BJ (cell line): ENCODE results near the gene CANT1. TPM values are rescaled to one million over a fixed set of nuclear protein-coding genes. Genes with fewer than 3 reads are reported as not detected.

Experiments
- CTCF ChIA-PET: fragments of 350-600 bp; formaldehyde crosslinking; extraction: SDS; loops from one replicate; lab custom pipeline; 2021; ENCODE audit warnings: antibody characterized with exemption, inconsistent platforms; lab: Yijun Ruan, JAX
- POLR2A ChIA-PET: fragments of 300-600 bp; sonication (Branson Sonifier 250); formaldehyde crosslinking; extraction: SDS; loops from one replicate; lab custom pipeline; 2021; ENCODE audit warnings: antibody characterized with exemption; lab: Charles Lee
- DNase-seq: peaks from one replicate; pipeline ENCODE4 v3.0.0-alpha.2; 2011; ENCODE audit warnings: low read depth
- H3K27me3 ChIP-seq: 2 replicates; pipeline ENCODE4 v1.6.0; 2011; ENCODE audit warnings: low read length; ENCODE audit not compliant: control insufficient read depth, insufficient read depth
- H3K36me3 ChIP-seq: 2 replicates; pipeline ENCODE4 v1.5.1; 2011; ENCODE audit warnings: low read length; ENCODE audit not compliant: control insufficient read depth, insufficient read depth
- H3K4me3 ChIP-seq: 2 replicates; pipeline ENCODE4 v1.5.1; 2011; ENCODE audit warnings: low read depth, mild to moderate bottlenecking, control low read depth, low read length
- CTCF ChIP-seq: IDR thresholded peaks from 2 replicates; pipeline ENCODE4 v1.5.1; 2011; ENCODE audit warnings: low read depth, mild to moderate bottlenecking, control low read depth, inconsistent platforms, low read length, moderate library complexity; ENCODE audit not compliant: insufficient read depth
- polyA plus RNA-seq: library from polyadenylated mRNA; depleted of rRNA; stranded (reverse); fragments of >200 nt; gene quantifications from 2 replicates; pipeline ENCODE4 v1.2.3, GENCODE V29; 2011

Gene CANT1
- polyA plus RNA-seq, 1 experiment: 83.5 TPM

GRCh38 chr17:79048826-79049755 is 39.5 kb upstream of the CANT1 start:
- Histone ChIP-seq H3K36me3 (peaks cover 2% of the 10 kb centered on the region; the same call in 1 of the 2 replicates), H3K4me3 (no peak overlapping the region), H3K27me3 (no peaks in the 10 kb centered on the region; the same call in 1 of the 2 replicates)
- CTCF ChIA-PET: interaction anchor here (1.2 to 4.3 kb wide), 7 partner anchors 8 to 343 kb away, joined by 3 to 23 read pairs (median 4); no protein-coding TSS in a partner anchor
- no peak for DNase-seq
- no peak for TF ChIP-seq CTCF
- POLR2A ChIA-PET: interaction anchor here (0.6 kb wide), 1 partner anchor 40 kb away, joined by 4 read pairs; the partner anchor contains the start of gene CANT1

GRCh38 chr17:79047923-79048825 is 38.6 kb upstream of the CANT1 start:
- CTCF ChIA-PET: interaction anchor here (1.0 to 4.3 kb wide), 7 partner anchors 17 to 344 kb away, joined by 3 to 23 read pairs (median 4); no protein-coding TSS in a partner anchor
- POLR2A ChIA-PET: no interaction called here
- TF ChIP-seq CTCF: no peak

GRCh38 chr17:79047291-79047920 is 37.8 kb upstream of the CANT1 start:
- DNase-seq: no peak
- no peak for TF ChIP-seq CTCF
- ChIA-PET CTCF (interaction anchor here (0.7 to 3.2 kb wide), 6 partner anchors 27 to 345 kb away, joined by 3 to 23 read pairs (median 4); partner anchors contain the start of gene ENGASE), POLR2A (no interaction called here)
- H3K4me3 ChIP-seq: no peak overlapping the region
- H3K27me3 ChIP-seq: no peaks in the 10 kb centered on the region; the same call in 1 of the 2 replicates
- peaks cover 2% of the 10 kb centered on the region; the same call in 1 of the 2 replicates for H3K36me3 ChIP-seq

More at GRCh38 chr17:79047923-79048825, 38.6 kb upstream of the CANT1 start:
- H3K4me3 ChIP-seq: no peak overlapping the region
- H3K27me3 ChIP-seq: no peaks in the 10 kb centered on the region; the same call in 1 of the 2 replicates
- peaks cover 2% of the 10 kb centered on the region; the same call in 1 of the 2 replicates for H3K36me3 ChIP-seq
- no peak for DNase-seq

GRCh38 chr17:79046916-79047280 is 37.3 kb upstream of the CANT1 start:
- POLR2A ChIA-PET: no interaction called here
- DNase-seq: no peak
- TF ChIP-seq CTCF: no peak
- Histone ChIP-seq H3K36me3 (peaks cover 2% of the 10 kb centered on the region; the same call in 1 of the 2 replicates), H3K27me3 (no peaks in the 10 kb centered on the region; the same call in 1 of the 2 replicates), H3K4me3 (no peak overlapping the region)
- CTCF ChIA-PET: interaction anchor here (0.7 to 2.3 kb wide), 3 partner anchors 27 to 344 kb away, joined by 3 to 10 read pairs (median 4); partner anchors contain the start of gene ENGASE
